Suppressor macrophage (primary cell): ENCODE results near the gene GRIK5.
"Not testable (repeated sequence)": the region's sequence is repeated elsewhere in the genome, so short reads cannot be mapped to it uniquely, and the experiment has no call there.

Source experiments
- DNase-seq, 4 experiments: peaks; one replicate each; pipeline ENCODE4 v3.0.0-alpha.2; 2020 to 2022

GRIK5 gene

GRCh38 chr19:42005504-42005903 is 64.5 kb downstream of the GRIK5 start:
- no peak for DNase-seq

- no peak for DNase-seq
These were observed 66.3 kb downstream of the GRIK5 start for GRCh38 chr19:42003506-42004294.

GRCh38 chr19:41999878-42000208 is 70.2 kb downstream of the GRIK5 start:
- no peak for DNase-seq

GRCh38 chr19:41999071-41999877 is 70.7 kb downstream of the GRIK5 start:
- DNase-seq, result no peak

GRCh38 chr19:41998246-41999020 is 71.6 kb downstream of the GRIK5 start:
- DNase-seq, result peak; percentile 19 to 72 (median 45)

- DNase-seq, result no peak
These were observed 72.2 kb downstream of the GRIK5 start for GRCh38 chr19:41997851-41998229.

GRCh38 chr19:41997121-41997850 is 72.7 kb downstream of the GRIK5 start:
- DNase-seq, result peak; percentile 41 to 74 (median 57)

- DNase-seq, result no peak
These were observed 73.8 kb downstream of the GRIK5 start for GRCh38 chr19:41995959-41996797.

GRCh38 chr19:41994994-41995958 is 74.7 kb downstream of the GRIK5 start:
- no peak for DNase-seq

GRCh38 chr19:41994521-41994971 is 75.5 kb downstream of the GRIK5 start:
- no peak for DNase-seq

GRCh38 chr19:41993612-41994483 is 76.2 kb downstream of the GRIK5 start, which contains the start of gene ATP1A3:
Gene ATP1A3 (minus strand): TSS chr19:41994230. CDS start chr19:41994076, 154 bp downstream.
- peak; percentile 25 to 70 (median 50) for DNase-seq

- DNase-seq, result not testable (repeated sequence)
These were observed 78.0 kb downstream of the GRIK5 start for GRCh38 chr19:41991925-41992569.

GRCh38 chr19:41991025-41991424 is 79.0 kb downstream of the GRIK5 start:
- DNase-seq, result no peak

GRCh38 chr19:41990615-41991014 is 79.4 kb downstream of the GRIK5 start:
- DNase-seq, result no peak

- DNase-seq, result no peak
These were observed 80.0 kb downstream of the GRIK5 start for GRCh38 chr19:41990028-41990427.

- no peak for DNase-seq
These were observed 81.1 kb downstream of the GRIK5 start for GRCh38 chr19:41988947-41989346.

GRCh38 chr19:41987141-41987860 is 82.7 kb downstream of the GRIK5 start:
- no peak for DNase-seq

- DNase-seq, result no peak
These were observed 85.0 kb downstream of the GRIK5 start for GRCh38 chr19:41984961-41985360.
